Measurements from ENCODE around the gene TMEM221.

The TMEM221 gene

DNA sequence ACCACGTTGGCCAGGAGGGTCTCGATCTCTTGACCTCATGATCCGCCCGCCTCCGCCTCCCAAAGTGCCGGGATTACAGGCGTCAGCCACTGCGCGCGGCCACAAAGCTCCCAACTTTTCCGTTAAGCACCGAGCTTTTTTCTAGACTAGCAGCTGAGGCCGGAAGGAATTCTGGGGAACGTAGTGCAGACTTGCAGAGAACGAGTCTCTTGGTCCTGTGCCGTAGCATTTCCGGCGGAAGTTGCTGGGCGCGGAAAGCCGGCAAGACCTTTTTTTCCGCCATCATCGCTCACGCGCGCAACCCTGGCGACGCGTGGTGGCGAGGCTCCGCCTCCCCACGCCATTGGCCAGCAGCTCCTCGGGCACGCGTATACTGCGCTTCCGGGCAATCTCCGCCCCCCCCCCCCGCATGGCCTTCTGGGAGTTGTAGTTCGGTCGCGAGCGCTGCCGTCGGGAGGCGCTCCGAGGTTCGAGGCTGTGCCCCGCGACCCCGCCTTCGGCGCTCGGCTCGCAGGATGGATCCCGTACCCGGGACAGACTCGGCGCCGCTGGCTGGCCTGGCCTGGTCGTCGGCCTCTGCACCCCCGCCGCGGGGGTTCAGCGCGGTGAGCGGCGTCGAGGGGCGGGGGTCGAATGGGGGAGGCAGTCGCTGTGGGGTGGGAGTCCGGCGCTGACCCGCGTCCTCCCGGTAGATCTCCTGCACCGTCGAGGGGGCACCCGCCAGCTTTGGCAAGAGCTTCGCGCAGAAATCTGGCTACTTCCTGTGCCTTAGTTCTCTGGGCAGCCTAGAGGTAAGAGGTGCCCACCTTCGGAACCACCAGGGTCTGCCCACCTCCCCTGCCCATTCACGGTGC lies 28.6 kb downstream of the TMEM221 start, which contains the start of gene MVB12A:
Gene MVB12A, plus strand, starts transcription at position 427 of the 854 bp plus-strand sequence. Its CDS starts 89 bp downstream, at position 516.
- ATAC-seq: peak; percentile 94
- TF ChIP-seq ZNF565 (CRISPR knock-in tag; conservative IDR thresholded peaks at IDR 0.05; ENCODE audit: low read depth) (no peak), RARB (CRISPR knock-in tag; IDR thresholded peaks at IDR 0.05) (no peak), OSR1 (CRISPR knock-in tag; IDR thresholded peaks at IDR 0.05) (no peak), TCF4 (CRISPR knock-in tag; IDR thresholded peaks at IDR 0.05; ENCODE audit: borderline replicate concordance) (no peak)
- TF ChIP-seq, protein P1, sequence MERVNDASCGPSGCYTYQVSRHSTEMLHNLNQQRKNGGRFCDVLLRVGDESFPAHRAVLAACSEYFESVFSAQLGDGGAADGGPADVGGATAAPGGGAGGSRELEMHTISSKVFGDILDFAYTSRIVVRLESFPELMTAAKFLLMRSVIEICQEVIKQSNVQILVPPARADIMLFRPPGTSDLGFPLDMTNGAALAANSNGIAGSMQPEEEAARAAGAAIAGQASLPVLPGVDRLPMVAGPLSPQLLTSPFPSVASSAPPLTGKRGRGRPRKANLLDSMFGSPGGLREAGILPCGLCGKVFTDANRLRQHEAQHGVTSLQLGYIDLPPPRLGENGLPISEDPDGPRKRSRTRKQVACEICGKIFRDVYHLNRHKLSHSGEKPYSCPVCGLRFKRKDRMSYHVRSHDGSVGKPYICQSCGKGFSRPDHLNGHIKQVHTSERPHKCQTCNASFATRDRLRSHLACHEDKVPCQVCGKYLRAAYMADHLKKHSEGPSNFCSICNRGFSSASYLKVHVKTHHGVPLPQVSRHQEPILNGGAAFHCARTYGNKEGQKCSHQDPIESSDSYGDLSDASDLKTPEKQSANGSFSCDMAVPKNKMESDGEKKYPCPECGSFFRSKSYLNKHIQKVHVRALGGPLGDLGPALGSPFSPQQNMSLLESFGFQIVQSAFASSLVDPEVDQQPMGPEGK (CRISPR knock-in tag; IDR thresholded peaks at IDR 0.05; ENCODE audit: borderline replicate concordance): no peak
- TF ChIP-seq, protein P2, sequence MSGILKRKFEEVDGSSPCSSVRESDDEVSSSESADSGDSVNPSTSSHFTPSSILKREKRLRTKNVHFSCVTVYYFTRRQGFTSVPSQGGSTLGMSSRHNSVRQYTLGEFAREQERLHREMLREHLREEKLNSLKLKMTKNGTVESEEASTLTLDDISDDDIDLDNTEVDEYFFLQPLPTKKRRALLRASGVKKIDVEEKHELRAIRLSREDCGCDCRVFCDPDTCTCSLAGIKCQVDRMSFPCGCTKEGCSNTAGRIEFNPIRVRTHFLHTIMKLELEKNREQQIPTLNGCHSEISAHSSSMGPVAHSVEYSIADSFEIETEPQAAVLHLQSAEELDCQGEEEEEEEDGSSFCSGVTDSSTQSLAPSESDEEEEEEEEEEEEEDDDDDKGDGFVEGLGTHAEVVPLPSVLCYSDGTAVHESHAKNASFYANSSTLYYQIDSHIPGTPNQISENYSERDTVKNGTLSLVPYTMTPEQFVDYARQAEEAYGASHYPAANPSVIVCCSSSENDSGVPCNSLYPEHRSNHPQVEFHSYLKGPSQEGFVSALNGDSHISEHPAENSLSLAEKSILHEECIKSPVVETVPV (CRISPR knock-in tag; IDR thresholded peaks at IDR 0.05): no peak

DNA sequence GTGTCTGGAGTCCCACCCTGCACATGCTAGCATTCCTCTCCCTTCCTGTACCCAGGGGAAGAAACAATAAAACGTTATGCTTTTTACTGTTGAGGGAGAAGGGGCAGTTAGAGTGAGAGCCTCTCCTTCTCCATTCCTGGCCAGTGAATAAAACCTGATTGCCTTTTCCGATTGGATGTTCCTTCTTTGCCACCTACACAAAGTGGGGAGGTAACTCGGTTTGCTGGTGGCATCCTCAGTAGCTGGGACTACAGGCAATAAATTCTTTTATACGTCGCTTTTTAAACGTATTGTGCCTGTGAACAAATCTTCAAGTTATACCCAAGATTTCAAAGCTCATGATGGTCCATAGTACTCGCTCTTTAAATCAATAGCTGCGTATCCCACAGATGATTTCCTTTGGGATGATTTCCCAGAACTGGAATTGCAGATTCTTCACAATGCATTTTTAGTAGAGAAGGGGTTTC lies 29.3 kb downstream of the TMEM221 start:
- 0 out of 2 replicates have a peak, but pooled peaks have one; percentile 64 for TF ChIP-seq SNAI2 (CRISPR knock-in tag; IDR thresholded peaks at IDR 0.05)
- no peak for TF ChIP-seq ZNF70 (CRISPR knock-in tag; IDR thresholded peaks at IDR 0.05)
- no peak for TF ChIP-seq GLIS3 (CRISPR knock-in tag; IDR thresholded peaks at IDR 0.05)
- no peak for TF ChIP-seq CSDC2 (CRISPR knock-in tag; IDR thresholded peaks at IDR 0.05)
- TF ChIP-seq ZNF8 (CRISPR knock-in tag; IDR thresholded peaks at IDR 0.05): 0 out of 2 replicates have a peak, but pooled peaks have one; percentile 29
- TF ChIP-seq, protein P2 (CRISPR knock-in tag; IDR thresholded peaks at IDR 0.05): no peak
- no peak for TF ChIP-seq ZFP3 (CRISPR knock-in tag; IDR thresholded peaks at IDR 0.05)
- TF ChIP-seq, protein P3, sequence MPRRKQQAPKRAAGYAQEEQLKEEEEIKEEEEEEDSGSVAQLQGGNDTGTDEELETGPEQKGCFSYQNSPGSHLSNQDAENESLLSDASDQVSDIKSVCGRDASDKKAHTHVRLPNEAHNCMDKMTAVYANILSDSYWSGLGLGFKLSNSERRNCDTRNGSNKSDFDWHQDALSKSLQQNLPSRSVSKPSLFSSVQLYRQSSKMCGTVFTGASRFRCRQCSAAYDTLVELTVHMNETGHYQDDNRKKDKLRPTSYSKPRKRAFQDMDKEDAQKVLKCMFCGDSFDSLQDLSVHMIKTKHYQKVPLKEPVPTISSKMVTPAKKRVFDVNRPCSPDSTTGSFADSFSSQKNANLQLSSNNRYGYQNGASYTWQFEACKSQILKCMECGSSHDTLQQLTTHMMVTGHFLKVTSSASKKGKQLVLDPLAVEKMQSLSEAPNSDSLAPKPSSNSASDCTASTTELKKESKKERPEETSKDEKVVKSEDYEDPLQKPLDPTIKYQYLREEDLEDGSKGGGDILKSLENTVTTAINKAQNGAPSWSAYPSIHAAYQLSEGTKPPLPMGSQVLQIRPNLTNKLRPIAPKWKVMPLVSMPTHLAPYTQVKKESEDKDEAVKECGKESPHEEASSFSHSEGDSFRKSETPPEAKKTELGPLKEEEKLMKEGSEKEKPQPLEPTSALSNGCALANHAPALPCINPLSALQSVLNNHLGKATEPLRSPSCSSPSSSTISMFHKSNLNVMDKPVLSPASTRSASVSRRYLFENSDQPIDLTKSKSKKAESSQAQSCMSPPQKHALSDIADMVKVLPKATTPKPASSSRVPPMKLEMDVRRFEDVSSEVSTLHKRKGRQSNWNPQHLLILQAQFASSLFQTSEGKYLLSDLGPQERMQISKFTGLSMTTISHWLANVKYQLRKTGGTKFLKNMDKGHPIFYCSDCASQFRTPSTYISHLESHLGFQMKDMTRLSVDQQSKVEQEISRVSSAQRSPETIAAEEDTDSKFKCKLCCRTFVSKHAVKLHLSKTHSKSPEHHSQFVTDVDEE (CRISPR knock-in tag; IDR thresholded peaks at IDR 0.05): no peak
- no peak for TF ChIP-seq ZFP30 (CRISPR knock-in tag; IDR thresholded peaks at IDR 0.05)
- TF ChIP-seq ZC3H10 (CRISPR knock-in tag; IDR thresholded peaks at IDR 0.05): no peak
- TF ChIP-seq TCF4 (CRISPR knock-in tag; IDR thresholded peaks at IDR 0.05; ENCODE audit: borderline replicate concordance): no peak
- ATAC-seq: no peak

DNA sequence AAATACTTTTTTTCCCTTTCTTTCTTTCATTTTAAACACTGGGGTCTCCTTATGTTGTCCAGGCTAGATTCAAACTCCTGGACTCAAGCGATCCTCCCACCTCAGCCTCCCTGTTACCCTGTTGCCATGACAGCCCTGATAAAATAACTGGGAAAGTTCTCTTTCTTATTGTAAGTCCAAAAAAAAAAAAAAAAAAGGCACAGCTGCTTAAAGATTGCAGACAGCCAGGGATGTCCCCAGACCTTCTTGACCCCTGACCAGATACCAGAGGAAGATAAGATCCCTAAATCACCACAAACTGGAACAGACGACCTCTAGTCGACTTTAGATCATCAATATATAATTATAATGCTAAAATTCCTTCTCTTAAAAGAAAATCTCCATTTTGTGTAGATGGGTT lies 29.8 kb downstream of the TMEM221 start:
- TF ChIP-seq TCF4 (CRISPR knock-in tag; IDR thresholded peaks at IDR 0.05; ENCODE audit: borderline replicate concordance) (no peak), ZFP30 (CRISPR knock-in tag; IDR thresholded peaks at IDR 0.05) (no peak), BACH2 (CRISPR knock-in tag; IDR thresholded peaks at IDR 0.05; ENCODE audit: borderline replicate concordance) (no peak)
- TF ChIP-seq, protein P2 (CRISPR knock-in tag; IDR thresholded peaks at IDR 0.05): no peak
- ATAC-seq: no peak

DNA sequence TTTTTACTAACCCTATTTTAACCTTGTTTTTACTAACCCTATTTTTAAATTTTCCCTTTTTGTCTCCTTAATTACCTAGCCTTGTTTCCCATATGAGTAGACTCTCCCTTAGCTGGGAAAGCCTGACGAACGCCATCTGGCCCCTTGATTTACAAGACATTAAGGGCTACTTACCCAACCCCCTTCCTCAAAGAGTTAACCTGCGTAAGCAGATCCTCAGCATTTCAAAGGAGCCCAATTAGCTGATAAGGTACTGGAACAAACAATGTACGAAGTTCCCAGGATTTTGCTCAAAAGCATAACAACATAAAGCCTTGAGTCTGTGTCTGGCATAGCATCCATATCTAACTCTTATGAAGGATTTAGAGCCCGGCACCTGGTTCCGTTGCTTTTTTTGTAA lies 33.3 kb downstream of the TMEM221 start:
- no peak for ATAC-seq
- TF ChIP-seq, protein P1 (CRISPR knock-in tag; IDR thresholded peaks at IDR 0.05; ENCODE audit: borderline replicate concordance): no peak
- TF ChIP-seq OSR1 (CRISPR knock-in tag; IDR thresholded peaks at IDR 0.05): no peak
- no peak for TF ChIP-seq ESRRG (CRISPR knock-in tag; IDR thresholded peaks at IDR 0.05)
- no peak for TF ChIP-seq BACH2 (CRISPR knock-in tag; IDR thresholded peaks at IDR 0.05; ENCODE audit: borderline replicate concordance)
- TF ChIP-seq RARB (CRISPR knock-in tag; IDR thresholded peaks at IDR 0.05): no peak
- no peak for TF ChIP-seq GLIS3 (CRISPR knock-in tag; IDR thresholded peaks at IDR 0.05)
- TF ChIP-seq, protein P4, sequence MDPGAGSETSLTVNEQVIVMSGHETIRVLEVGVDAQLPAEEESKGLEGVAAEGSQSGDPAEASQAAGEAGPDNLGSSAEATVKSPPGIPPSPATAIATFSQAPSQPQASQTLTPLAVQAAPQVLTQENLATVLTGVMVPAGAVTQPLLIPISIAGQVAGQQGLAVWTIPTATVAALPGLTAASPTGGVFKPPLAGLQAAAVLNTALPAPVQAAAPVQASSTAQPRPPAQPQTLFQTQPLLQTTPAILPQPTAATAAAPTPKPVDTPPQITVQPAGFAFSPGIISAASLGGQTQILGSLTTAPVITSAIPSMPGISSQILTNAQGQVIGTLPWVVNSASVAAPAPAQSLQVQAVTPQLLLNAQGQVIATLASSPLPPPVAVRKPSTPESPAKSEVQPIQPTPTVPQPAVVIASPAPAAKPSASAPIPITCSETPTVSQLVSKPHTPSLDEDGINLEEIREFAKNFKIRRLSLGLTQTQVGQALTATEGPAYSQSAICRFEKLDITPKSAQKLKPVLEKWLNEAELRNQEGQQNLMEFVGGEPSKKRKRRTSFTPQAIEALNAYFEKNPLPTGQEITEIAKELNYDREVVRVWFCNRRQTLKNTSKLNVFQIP (CRISPR knock-in tag; IDR thresholded peaks at IDR 0.05; ENCODE audit: borderline replicate concordance, low read depth): no peak
- TF ChIP-seq, protein P2 (CRISPR knock-in tag; IDR thresholded peaks at IDR 0.05): no peak

All from SK-N-SH treated with all-trans-retinoic acid at 6 μM for 48 hours (cell line).